GM12891 (cell line): ENCODE data around the gene TLCD4.

Experiments used
- POLR2A ChIP-seq: IDR thresholded peaks from 2 replicates; pipeline ENCODE4 v1.6.1; 2011; ENCODE audit warnings: low read depth, low read length, control low read depth
- POLR2AphosphoS5 ChIP-seq: IDR thresholded peaks from 2 replicates; pipeline ENCODE4 v1.6.1; 2011; ENCODE audit warnings: low read depth, low read length, control low read depth

GRCh38 chr1:95071539-95071938 is 45.6 kb upstream of the TLCD4 start:
- TF ChIP-seq POLR2AphosphoS5: no peak
- no peak for TF ChIP-seq POLR2A
